ENCODE results near the gene TRMT1.
"Not testable (repeated sequence)": the region's sequence is repeated elsewhere in the genome, so short reads cannot be mapped to it uniquely, and the experiment has no call there.

TRMT1 gene

DNA sequence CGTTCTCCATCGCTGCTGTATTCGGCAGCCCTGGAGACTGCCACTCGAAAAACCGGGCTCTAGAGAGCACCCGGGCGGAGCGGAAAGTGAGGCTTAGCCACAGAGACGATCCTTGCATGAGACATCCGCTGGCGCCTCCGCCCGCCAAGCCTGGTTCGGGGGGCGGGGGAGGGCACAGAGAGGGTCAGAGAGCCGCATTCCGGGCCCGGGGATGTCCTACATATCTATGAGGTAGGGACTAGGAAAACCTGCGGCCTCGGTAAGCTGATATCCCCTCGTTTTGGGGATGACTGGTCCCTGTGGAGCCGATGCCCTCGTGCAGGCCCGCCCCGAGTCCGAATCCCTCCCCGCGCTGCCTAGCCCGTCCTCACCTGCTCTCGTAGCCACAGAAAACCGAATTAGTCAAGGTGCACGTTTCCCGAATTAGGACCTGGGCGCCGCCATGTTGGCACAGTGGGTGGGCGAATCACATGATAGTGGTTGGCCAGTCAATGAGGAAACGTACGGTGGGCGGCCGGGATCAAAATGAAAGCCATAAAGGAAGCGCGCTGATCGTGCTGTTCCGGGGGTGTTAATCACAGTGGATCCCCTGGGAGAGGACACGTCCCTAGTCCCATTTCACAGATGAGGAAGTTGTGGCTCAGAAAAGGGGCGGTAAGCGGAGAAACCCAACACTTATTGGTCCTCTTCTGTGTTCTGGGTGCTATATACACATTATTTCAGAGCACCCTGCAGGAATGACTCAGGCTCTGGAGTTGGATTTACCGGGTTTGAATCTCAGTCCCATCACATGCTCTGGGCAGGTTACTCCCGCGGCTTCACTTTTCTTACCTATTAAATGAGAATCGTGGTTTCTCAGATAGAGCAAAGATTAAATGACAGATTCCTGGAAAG is at the start of gene TRMT1:
TRMT1 (minus strand) TSS at position 459 of the 894 bp plus-strand sequence; CDS start at position 118, 341 bp downstream.
- DNase-seq: peak; percentile 96

DNA sequence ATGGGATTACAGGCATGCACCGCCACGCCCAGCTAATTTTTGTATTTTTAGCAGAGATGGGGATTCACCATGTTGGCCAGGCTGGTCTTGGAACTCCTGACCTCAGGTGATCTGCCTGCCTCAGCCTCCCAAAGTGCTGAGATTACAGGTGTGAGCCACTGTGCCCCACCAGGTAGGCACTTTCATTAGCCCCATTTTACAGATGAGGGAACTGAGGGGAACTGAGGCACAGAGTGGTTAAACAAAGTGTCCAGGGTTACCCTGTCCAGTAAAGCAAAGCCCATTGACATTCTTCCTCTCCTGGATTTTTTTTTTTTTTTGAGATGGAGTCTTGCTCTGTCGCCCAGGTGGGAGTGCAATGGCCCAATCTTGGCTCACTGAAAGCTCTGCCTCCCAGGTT is 49.6 kb upstream of the TRMT1 start:
- DNase-seq: not testable (repeated sequence)

DNA sequence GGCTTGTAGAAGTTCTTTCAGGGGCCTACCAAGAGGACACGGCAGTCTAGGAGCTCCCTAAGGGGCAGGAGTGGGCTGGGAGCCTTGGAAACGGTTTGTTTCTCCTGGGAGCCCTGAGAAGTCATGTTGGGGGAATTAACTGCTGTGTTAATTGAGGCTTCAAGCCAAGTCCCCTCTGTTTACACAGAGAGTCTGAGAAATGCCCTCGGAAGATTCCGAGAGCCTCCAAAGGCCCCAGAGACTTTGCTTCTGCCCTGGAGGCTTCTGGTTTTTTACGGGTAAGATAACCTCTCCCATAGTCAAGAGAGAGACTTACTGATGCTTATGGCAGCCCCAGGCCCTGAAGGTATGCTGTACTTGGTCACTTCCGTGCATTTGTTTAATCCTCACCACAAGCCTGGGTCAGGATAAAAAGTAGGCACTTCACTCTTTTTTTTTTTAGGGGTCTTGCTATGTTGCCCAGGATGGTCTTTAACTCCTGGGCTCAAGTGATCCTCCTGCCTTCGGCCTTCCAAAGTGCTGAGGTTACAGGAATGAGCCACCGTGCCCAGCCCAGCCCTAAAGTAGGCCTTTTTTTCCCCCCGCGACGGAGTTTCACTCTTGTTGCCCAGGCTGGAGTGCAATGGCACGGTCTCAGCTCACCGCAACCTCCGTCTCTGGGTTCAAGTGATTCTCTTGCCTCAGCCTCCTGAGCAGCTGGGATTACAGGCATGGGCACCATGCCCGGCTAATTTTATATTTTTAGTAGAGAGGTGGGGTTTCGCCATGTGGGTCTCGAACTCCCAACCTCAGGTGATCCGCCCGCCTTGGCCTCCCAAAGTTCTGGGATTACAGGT is 48.8 kb upstream of the TRMT1 start:
- no peak for DNase-seq

DNA sequence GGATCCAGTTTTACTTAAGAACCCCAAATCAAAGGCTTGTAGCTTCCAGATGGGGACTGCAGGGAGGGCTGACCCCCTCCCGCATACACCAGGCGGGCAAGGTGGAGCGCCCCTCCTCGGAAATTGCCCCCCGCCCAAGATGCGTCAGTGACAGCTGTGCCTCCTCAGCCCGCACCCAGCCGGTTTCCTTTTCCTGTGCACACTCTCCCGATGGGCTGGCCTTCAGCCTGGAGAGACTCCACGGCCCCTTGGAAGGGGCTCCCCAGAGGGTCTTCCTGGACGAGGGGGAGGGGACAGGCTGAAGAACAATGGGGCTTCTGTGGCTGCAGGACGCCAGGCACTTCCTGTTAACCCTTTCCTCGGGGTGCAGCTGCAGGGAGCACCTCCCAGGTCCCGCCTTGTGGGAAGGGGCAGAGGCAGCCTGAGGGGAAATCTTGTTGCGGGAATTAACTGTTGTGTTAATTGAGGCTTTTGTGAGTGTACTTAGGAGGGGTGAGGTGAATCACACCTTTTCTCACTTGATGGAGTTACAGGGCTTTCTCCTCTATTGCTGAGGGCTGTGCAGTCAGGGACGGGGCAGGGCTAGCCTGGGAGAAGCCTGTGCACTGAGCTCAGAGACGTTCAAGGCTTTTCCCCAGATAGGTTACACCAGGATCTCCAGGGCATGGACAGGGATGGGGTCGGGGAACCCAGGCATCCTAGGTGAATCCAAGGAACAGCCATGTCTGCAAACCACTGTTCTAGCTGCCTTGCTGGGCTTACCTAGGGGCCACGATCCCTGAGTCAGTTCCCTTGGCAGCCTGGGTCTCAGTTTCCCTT is 48.0 kb upstream of the TRMT1 start:
- DNase-seq: peak; percentile 91

DNA sequence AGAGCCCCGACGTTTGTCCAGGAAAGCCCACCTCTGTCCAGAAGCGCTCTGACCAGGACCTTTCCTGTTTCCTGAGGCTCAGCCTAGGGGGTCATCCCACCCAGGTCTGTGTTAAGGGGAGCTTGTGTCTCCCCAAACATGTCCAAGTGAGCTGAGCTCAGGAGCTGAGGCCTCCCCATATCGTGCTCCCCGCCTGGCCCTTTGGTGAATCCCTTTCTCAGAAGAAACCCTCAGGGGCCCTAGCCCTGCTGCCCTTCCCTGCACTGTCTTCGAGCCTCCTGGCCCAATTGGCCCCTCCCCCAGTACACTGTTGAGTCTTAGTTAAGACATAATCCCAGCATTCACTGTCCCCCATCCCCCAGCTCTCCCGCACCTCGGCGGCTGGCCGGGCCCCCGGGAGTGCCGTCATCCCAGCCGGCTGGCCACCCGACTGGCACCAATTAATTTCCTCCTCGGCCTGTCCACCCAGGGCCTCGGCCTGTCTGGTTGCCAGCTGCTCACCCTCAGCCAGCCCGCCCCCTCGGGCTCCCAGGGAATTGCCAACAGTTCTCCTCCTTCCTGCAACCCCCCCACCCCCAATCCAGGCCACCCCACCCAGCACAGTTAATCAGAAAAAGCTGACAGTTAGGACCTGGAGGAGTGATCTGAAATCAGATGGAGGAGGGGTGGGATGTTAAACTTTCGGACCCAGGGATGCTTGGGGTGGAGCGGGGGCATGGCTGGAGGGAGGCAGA is 47.2 kb upstream of the TRMT1 start:
- DNase-seq: peak; percentile 87

DNA sequence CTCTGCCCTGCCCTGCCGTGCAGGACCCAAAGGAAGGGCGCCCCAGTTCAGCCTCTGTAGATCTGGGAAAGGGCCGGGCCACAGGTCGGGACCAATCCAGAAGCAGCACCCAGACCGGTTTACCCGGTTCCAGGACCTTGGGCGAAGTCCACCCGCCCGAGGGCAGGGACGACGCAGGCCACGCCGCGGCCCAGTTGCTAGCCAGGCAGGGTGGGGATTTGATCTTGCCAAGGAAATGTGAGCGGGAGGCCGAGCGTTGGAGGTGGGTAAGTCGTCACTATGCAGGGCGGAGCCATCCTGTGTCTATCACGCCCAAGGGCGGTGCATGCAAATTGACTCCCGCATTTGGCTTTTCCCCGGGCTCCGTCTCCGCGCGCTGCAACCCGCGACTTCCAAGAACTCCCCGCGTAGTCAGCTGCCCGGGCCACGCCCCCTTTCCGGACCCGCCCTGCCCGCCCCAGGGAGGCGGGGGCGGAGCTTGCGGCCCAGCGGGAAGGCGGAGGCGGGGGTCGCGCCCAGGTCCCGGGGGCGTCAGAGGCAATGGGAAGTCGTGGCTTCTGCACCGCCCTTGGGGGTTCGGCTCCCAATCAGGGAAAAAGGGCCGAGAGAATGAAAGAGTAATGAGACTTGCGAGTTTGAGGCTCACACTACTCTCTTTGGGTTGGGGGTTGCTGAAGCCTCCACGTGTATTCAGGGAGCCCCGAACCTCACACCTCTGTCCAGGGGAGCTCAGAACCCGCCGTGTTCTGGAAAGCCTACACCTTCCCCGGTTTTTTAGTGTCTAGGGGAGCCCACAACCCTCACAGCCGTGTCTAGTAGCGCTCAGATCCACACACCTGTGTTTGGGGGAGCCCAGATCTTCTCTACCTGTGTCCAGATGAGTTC is 46.4 kb upstream of the TRMT1 start:
- peak; percentile 98 for DNase-seq

DNA sequence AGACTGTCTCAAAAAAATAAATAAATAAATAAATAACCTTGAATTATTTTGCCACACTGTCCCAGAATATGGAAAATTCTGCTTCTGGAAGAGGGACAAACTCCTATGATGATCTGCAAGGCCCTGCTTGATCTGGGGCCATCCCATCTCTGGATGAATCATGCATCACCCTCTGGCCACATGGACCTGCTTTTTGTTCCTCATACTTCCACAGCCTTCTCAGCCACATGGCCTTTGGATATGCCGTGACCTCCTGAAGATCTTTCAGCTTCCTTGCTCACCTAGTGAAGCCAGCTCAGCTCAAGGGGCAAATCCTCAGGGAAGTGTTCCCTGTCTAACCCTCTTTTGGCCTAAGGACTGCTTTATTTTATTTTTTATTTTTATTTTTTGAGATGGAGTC is 44.0 kb upstream of the TRMT1 start:
- no peak for DNase-seq

DNA sequence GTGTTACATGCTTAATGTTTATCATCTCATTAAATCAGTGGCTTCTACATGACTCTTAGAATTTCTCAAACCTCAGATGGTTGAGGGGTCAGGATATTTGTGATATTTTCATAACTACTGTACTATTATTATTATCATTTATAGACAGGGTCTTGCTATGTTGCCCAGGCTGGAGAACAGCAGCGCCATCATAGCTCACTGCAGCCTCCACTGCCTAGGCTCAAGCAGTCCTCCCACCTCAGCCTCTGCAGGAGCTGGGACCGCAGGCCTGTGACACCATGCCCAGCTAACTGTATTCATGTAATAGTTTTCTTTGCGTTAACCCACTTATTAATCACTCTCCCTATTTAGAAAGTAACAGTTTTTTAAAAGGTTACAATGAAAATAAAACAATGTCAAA is 43.2 kb upstream of the TRMT1 start:
- DNase-seq: no peak

DNA sequence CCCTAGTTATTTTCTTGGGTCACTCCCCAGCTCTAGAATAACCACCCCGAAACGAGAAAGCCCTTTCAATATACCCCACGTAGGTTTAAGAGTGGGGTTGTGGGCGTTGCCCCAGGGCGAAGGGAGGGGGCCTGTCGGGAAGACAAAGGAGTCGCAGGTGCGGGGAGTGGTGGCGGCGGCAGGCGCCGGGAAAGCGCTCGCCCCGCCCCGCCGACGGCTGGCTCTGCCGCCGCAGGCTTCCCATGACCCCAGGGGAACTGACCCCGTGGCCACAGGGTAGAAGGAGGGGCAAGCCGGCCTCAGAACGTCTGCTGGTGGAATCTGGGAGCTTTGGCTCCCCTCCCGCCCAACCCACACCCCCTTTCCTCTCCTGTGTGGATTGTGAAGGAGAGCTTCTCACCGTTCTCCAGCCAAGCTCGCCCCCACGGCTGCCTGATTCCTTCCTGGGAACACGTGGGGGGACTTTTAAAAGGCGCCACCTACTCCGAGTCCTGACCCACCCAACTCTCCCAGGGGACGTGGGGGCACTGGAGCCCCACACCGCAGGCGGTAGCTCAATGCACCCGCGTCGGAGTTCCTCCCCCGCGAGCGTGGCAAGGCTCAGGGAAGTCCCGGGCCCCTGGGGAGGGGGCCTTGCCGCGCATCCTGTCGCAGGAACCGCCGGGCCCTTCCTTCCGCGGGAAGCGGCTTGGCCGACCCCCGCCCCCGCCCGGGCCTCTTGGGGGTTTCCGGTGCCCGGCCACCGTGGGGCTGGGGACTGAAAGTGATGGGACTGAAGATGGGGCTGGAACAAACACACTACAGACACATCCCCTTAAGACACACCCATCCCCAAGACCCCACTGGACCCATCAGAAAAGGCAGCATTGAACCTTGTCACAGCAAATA is 39.2 kb upstream of the TRMT1 start:
- DNase-seq: peak; percentile 84

DNA sequence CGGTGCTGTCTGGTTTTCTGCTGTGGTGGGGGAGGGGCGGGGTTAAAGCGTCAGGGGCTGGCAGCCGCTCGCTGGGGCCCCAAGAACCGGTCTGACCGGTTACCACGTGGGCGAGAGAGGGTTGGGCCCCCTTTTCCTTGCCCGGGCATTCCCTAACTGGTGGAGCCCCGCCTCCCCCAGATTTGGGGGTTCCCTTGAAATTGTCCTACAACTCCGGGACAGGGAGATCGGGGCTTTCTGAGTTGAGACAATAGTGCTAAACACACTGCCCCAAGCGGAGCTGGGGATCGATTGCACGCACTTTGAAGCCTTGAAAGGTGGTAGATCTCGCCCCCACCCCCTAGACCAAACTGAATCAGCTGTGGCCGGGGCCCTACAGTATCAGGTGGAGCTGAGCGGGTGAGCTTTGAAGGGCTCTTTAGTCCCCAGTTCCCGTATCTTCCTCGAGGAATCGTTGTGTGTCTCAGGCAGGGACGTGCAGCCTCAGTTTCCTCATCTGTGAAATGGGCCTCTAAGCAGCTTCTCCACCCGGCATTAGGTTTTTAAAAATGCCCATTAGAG is 38.5 kb upstream of the TRMT1 start:
- peak; percentile 79 for DNase-seq

DNA sequence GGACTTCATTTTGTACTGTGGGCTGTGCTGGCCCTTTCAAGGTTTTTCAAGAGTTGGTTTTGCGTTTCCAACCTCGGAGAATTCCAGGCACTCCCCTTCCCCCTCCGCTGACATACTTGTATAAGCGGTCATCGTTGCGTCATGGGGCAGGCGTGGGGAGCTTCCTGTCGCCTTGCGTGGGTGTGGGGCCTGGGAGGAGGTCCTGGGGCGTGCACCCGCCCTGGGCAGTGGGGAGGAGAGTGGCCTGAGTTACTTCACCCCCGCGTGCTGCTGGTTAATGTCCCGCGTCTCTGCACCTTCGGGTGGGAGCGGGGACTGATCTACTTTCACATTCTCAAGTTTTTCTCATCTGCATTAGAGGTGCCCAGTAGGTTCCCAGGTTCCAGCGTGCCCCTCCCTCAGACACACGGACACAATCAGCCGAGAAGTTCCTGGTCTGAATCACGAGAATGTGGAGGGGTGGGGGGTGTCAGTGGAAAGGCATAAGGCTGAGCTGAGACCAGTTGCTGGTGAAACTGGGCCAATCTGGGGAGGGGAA is 37.8 kb upstream of the TRMT1 start:
- peak; percentile 63 for DNase-seq

DNA sequence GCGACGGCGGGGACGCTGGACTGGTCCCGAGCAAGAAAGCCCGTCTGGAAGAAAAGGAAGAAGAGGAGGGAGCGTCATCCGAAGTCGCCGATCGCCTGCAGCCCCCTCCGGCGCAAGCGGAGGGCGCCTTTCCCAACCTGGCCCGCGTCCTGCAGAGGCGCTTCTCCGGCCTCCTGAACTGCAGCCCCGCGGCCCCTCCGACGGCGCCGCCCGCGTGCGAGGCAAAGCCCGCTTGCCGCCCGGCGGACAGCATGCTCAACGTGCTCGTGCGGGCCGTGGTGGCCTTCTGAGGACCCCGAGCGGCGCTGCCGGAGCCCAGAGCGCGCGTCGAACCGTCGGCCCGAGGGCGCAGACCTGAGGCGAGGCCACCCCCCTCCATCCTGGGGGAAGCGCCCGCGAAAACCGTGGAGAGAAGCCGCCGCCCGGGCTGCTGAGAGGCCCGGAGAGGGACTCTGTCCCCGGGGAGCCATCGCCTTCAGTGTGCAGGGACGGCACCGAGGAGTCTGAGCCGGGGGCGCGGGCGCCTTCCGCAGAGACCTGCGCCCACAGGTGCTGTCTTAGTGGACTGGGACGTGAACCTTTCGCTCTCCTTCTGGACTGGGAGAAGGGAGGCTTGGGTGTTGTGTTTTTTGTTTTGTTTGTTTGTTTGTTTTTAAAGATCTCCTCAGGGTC is 37.2 kb upstream of the TRMT1 start:
- peak; percentile 82 for DNase-seq

DNA sequence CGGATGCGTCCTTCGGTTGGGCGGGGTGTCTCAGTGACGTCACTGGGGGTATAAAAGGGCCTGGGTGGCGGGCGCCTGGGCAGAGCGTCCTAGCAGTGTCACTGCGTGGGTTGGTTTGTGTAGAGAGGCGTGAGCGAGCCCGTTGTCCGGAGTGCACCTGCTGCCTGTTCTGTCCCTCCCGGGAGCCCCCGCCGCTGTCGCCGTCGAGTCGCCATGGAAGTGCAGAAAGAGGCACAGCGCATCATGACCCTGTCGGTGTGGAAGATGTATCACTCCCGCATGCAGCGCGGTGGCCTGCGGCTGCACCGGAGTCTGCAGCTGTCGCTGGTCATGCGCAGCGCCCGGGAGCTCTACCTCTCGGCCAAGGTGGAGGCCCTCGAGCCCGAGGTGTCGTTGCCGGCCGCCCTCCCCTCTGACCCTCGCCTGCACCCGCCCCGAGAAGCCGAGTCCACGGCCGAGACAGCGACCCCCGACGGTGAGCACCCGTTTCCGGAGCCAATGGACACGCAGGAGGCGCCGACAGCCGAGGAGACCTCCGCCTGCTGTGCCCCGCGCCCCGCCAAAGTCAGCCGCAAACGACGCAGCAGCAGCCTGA is 36.5 kb upstream of the TRMT1 start:
- DNase-seq: peak; percentile 99

DNA sequence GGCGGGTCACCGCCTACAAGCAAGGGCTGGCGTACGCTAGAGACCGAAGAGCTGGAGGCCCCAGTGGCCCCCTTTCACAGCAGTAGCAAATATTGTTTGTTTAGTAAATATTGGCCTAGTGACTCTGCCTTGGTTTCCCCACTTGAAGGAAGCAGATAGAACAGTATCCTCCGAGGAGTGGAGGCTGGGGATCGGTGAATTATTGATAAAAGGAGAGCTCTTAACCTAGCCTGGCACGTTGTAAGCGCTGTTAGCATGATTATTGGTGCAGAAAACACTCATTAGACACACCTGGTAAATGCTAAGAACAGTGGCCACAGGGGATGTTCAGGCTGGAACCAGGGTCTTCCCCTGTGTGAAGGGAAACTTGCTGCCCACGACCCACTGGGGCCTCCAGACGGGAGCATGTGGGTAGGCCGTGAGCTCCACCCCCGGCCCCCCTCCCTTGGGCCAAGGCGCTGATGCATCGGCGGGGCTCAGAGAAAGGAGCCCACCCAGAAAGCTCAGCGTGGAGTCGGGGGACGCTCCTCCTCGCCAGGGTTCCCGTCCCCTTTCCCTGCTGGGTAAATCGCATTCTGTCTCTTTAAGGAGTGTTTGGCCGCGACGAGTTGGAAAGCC is 35.9 kb upstream of the TRMT1 start:
- no peak for DNase-seq

DNA sequence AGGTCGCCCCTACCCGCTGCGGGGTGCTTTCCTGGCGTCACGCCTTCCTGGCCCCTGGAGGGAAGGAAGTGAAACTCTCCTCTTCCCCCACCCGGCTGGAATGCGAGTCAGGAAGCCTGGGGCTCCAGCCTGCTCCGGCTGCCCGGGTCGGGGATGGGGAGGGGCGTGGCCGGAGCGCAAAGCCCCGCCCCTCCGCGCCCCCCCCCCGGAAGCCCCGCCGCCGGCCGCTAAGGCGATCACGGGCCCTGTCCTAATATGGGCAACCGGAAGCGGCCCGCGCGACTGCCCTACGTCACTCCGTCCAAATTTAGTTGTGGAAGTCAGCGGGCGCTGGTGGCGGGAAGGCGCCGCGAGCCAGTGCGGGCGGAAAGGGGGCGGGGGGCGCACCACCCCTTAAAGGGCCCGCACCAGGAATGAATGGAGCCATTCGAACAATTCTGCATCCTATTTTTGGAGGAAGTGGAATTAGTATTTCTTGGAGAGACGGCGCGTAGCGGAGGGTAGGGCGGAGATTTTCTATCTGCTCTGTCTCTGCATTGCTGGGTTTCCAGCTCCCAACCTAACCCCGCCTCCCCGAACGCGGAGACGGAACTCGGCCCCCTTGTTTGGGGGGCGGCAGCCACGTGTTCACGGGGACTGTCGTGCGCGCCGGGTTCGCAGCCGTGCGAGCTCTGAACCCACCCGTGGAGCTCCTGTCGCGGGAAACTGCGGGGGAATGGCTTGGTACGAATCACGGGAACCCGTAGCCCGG is 35.2 kb upstream of the TRMT1 start:
- peak; percentile 99 for DNase-seq

DNA sequence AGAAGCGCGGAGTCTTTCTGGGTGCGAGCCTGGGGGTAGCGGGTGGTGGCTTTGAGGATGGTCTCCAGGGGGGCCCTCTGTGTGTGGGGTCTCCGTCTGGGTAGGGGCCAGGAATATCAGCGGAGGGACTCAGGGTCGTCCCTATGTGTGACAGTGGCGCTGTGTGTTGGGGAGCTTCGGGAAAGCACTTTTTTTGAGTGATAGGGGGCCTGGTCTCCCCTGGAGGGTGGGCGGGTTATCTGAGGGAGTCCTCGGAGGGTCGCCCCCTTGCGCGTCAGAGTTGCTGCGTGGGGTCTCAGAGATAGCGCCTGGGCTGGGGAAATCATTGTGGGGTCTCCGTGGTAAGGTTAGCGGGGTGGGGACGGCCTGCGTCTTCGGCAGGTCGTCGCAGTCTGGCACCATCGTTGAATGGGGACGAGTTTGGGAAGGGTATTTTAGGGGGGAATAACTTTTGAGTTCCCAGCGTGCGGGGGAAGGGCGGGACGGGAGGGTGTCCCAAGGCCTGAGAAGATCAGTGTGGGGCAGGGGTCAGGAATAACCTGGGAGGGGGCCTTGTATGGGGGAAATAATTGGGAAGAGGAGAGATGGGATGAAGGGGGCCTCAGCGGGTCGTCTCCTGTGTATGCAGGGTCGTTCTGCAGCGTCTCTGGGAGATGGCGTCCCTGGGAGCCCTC is 34.5 kb upstream of the TRMT1 start:
- no peak for DNase-seq

All from NCI-H146 (cell line).